HG02588 (cell line): ENCODE measurements around the gene DNAJC28.
A peak's percentile ranks its signal among the peaks of the same experiment; 100 is the strongest.
"Not testable (repeated sequence)": the region's sequence is repeated elsewhere in the genome, so short reads cannot be mapped to it uniquely, and the experiment has no call there.

Experiments
- ATAC-seq: cut with Tn5 transposase; IDR thresholded peaks from one replicate; pipeline ENCODE4 v1.9.1; 2021; ENCODE audit warnings: mild to moderate bottlenecking, moderate library complexity; ENCODE audit not compliant: unreplicated experiment

Gene DNAJC28

DNA sequence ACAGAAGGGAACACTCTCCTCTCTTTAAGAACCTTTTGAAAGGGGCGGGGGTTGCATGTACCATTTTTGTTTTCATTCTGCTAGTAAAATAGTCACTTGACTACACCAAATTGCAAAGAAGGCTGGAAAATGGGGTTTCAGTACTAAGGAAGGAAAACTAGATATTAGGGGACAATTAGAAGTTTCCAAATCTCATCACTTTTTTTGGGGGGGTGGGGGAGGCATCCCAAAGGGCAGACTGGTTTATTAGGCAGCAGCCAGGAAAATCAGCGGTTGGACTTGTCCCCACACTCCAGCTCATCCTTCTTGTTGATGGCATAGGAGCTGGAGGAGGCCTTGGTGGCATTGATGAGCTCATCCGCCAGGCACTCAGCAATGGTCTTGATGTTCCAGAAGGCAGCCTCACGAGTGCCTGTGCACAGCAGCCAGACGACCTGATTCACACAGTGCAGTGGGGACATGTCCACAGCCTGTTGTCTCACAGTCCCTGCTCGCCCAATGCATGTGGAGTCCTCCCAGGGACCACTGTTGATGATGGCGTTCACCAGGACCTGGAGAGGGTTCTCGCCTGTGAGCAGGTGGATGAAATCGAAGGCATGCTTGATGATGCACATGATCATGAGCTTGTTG, 10.1 kb downstream of the DNAJC28 start:
- ATAC-seq = no peak

DNA sequence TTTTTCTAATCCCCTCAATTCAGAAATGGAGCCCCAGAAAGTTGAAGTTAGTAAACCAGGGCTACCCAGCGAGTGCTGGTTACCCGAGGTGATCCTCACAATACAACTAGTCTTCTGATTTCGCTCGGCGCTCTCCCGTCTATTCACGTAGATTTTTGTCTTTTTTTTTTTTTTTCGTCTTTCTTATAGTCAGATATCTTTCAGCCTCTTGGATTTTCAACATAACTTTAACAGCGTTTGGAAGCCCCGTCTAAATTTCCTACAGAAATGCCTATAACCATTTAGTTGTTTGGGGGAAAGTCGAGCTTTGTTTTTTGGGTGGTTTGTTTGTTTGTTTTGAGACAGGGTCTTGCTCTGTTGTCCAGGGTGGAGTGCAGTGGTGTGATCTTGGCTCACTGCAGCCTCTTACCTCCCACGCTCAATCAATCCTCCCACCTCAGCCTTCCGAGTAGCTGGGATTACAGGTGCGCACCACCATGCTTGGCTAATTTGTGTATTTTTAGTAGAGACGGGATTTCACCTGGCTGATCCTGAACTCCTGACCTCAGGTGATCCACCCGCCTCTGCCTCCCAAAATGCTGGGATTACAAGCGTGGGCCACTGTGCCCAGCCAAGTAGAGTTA, 10.9 kb downstream of the DNAJC28 start:
- ATAC-seq = no peak

DNA sequence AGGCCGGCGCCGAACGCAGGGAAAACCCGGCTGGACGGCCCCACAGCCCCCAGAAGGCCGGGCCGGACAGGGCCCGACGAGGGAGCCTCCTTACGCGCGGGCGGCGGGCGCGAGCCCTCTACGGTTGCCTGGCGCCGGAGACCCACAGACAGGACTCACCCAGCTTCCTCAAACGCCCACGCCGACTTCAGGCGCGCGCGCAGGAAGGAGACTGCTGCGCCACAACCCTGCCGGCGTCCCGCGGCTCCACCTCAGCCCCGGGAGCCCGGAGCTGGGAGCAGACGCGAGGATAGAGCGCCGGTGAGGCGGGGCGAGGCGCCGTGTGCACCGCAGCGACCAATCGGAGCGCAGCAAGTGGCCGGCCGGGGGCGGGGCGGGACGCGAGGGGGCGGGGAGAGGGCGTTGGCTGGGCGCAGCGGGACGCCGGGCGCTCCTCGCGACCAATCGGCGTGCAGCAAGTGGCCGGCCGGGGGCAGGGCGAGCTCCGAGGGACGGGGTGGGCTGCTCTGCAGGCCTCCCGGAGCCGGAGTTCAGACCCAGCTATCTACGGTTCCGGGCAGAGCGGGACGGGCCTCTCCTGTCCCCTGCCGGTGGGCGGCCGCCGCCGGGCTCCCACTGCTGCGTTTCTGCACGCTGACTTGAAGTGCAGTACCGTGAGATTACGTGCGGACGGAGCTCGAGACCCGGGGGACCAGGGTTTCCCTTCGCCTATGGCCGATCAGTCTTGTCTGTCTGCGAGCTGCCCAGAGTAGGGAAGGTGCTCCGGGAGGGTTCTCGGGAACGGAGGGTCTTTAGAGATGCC, 11.6 kb downstream of the DNAJC28 start, which contains the start of gene TMEM50B:
Gene TMEM50B (minus strand): TSS at position 296 of the 802 bp plus-strand sequence. CDS start 11,089 bp downstream, outside the sequence.
- peak; percentile 88 for ATAC-seq

DNA sequence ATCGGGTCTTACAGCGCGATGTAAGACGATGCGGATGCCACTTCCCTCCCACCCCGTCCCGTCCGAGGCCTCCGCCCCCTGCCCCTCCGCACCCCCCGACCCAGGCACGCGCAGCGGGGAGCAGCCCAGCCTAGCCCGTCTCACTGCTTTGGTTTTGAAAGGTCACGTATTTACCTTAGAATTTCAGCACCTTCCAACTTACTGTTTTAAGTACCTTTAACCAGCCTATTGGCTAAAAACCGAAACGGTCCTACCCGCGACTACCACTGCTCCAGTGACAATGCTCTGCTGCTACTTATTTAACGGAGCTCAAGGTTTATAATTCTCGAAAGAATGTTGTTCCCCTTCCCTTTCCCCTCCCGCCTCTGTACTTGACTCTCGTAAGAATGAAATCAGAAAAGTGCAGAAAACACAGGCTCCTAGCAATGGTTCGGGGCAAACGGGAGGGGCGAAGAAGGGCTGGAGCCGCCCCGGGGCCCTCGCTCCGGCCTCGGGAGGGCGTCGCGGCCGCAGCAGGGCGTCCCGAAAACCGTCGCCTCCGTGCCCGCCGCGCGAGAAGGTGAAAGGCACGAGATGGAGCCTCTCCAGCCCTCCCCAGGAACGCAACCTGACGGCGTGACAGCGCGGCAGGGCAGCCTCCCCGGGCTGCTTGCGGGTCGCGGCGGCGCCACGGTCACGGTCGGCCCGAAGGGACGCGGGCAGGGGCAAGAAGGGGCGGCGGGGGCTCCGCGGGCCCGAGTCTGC, 12.4 kb downstream of the DNAJC28 start:
- peak; percentile 16 for ATAC-seq

DNA sequence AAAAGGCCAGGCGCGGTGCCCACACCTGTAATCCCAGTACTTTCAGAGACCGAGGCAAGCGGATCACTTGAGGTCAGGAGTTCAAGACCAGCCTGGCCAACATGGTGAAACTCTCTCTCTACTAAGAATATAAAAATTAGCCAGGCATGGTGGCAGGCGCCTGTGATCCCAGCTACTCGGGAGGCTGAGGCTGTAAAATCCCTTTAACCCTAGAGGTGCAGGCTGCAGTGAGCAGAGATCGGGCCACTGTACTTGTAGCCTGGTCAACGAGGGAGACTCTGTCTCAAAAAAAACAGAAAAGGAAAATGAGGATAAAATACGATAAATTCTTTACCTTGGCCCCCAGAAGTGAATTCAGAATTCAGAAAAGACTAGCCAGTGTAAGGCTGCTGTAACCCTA, 13.3 kb downstream of the DNAJC28 start:
- ATAC-seq = no peak

DNA sequence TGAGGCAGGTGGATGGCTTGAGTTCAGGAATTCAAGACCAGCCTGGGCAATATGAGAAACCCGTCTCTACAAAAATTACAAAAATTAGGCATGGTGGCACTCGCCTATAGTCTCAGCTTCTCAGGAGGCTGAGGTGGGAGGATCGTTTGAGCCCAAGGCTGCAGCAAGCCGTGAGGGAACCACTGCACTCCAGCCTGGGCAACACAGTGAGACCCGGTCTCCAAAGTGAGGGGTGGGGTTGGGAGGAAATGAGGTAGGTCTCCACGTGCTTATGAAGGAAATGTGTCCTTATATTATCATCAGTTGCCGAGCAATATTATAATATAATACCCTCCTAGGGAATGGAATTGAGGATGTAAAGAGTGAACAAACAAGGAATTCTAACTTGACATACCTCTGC, 14.4 kb downstream of the DNAJC28 start:
- ATAC-seq = no peak

DNA sequence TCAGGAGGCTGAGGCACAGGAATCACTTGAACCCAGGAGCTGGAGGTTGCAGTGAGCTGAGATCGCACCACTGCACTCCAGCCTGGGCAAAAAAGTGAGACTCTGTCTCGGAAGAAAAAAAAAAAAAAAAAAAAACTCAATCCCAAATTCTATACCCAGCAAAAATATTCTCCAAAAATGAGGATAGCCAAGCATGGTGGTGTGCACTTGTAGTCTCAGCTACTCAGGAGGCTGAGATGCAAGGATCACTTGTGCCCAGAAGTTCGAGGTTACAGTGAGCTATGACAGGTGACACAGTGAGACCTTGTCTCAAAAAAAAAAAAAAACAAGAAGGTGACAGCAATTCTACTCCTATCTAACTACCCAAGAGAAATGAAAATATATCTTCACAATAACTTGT, 18.2 kb downstream of the DNAJC28 start:
- ATAC-seq = no peak

DNA sequence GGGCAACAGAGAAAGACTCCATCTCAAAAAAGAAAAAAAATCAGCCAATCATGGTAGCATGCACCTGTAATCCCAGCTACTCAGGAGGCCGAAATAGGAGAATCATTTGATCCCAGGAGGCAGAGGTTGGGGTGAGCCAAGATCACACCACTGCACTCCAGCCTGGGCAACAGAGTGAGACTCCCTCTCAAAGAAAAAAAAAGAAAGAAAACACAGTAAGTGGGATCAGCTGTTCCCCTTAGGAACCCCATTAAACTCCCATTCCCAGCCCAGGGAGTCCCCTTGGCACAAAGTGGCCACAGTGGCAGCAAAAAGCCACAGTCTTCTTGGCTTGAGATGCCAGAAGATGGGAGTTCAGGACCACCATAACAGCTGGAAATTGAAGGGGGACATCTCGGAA, 20.8 kb downstream of the DNAJC28 start:
- no peak for ATAC-seq

DNA sequence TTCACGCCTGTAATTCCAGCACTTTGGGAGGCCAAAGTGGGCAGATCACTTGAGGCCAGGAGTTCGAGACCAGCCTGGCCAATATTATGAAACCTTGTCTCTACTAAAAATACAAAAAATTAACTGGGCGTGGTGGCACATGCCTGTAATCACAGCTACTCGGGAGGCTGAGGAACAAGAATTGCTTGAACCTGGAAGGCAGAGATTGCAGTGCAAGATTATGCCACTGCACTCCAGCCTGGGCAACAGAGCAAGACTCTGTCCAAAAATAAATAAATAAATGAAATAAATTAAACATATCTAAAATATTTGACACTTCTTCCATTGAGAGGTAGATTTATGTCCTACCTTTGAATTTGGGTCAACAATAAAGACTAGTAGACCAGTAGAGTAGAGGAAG, 22.3 kb downstream of the DNAJC28 start:
- ATAC-seq = not testable (repeated sequence)

DNA sequence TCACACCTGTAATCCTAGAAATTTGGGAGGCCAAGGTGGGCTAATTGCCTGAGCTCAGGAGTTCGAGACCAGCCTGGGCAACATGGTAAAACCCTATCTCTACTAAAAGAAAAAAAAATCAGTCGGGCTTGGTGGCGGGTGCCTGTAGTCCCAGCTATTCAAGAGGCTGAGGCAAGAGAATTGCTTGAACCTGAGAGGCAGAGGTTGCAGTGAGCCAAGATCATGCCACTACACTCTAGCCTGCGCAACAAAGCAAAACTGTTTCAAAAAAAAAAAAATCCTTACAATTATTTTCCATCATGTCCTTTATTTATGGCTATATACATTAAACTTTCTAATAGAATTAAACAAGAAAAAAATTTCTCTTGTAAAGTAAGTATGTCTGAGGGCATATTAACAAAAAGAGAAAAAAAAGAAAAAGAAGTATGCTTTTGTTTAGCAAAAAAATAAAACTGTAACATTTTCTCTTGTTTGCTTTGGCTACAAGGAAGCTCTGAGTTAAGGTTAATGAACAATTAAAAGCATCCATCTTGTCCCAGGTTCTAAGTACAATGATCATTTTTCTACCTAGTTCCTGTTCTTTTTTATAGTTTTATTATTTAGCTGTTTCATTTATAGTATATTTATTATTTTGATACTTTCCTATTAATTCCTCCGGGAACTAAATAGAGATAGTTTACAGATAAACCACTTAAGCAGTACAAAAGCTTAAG, 29.8 kb downstream of the DNAJC28 start:
- no peak for ATAC-seq

DNA sequence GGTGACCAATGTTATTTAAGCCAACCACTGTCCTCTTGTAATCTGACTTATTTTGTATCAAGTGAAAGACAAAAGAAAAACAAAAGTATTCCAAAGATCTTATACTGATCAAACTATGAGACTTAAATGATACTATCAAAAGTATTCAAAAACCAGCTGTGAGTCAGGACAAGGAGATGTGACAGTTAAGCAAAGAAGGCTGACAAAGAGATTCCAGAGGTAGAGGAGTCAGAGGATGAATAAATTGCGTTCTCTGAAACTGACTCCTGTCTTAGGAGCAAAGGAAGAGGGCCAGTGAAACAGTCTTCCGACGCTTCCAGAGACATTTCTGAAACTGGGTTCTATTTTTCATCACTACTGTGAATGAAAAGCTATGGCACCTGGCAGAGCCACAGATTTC, 32.7 kb downstream of the DNAJC28 start:
- no peak for ATAC-seq

DNA sequence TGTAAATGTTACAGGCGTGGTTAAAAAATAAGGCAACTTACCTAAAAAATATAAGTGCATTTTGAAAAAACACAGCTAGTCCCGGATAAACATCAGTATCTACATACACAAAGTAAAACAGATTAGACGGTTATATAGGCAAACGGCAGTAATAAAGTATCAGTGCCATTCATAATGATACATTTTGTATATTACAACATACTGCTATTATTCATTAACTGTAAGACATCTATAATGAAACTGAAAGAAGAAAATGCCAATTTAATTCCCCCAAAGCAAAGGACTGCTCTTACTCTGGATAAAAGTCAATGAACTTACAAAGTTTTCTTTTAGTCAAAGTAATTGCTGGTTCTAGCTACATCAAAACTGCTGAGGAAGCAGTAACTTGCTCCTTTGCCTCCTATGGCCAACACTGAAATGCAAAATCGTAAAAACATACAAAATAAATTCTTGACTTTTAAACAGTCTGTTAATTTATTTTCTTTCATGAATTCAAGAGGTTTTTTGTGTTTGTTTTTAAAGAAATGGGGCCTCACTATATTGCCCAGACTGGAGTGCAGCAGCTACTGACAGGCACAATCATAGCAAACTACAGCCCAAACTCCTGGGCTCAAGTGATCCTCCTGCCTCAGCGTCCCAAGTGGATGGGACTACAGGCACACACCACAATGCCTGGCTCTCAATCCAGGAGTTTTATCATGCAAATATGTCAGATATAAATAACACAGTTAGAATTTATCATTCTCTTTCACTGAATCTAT, 35.6 kb downstream of the DNAJC28 start:
- no peak for ATAC-seq

DNA sequence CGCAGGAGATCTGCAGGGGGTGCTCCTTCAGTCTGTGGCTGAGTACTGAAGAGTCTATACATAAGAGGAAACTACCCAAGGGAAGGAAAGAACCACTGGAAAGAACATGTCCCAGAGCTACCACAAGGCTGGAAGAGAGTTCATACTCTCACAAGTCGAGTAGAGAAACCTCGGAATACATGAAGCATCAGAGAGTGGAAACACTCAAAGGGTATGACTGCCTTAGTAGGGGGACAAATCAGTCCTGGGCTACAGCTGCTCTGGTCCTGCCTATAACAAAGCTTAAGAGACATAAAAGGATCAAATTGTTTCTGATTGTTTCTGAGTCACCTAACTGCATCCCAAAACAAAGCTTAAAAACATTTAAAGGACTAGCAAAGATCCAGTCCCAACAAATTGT, 39.2 kb downstream of the DNAJC28 start:
- no peak for ATAC-seq

DNA sequence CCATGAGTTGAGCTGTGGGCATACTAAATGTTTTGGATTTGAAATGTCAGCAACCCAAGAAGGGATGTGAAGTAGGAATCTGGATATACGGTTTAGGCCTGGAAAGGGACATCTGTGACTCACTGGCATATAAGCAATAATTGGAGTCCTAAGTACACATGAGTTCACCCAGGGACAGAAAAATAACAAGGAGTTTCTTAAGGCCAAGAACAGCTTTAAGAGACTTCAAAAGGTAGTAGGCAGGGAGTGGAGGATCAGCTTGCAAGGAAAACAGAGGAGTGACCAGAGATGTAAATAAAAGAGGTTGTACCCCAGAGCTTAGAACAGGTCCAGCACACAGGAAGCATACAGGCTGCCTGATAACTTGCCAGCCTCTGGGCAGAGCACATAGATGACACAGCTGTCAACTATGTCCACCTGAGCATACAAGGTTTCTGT, 39.9 kb downstream of the DNAJC28 start:
- no peak for ATAC-seq

DNA sequence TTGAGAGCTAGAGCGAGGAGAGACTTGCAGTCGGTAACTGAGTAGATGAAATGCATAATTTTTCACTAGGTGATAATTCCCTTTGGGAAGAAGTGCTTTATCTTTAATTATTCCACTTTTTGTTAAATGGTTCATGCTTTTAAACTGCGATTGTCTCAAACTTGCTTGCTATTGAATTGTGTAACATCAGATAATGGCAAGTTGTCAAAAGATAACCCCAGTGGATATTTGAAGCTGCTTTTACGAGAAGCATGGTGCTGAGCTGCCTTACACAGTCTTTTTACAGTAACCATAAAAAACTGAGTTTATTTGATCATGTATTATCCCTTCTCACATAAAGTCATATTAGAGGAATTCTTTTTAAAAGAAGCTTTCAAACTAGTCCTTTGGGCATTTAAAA, 41.9 kb downstream of the DNAJC28 start:
- ATAC-seq = no peak

DNA sequence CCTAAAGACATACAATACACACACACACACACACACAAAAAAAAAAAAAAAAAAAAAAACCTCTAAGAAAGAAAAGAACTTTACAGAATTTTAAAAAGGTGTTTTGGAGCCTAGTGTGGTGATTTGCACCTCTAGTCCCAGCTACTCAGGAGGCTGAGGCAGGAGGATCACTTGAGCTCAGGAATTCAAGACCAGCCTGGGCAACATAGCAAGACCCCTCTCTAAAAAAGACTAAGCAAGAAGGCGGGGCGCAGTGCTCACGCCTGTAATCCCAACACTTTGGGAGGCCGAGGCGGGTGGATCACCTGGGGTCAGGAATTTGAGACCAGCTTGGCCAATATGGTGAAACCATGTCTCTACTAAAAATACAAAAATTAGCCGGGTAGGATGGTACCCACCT, 44.9 kb downstream of the DNAJC28 start:
- not testable (repeated sequence) for ATAC-seq

DNA sequence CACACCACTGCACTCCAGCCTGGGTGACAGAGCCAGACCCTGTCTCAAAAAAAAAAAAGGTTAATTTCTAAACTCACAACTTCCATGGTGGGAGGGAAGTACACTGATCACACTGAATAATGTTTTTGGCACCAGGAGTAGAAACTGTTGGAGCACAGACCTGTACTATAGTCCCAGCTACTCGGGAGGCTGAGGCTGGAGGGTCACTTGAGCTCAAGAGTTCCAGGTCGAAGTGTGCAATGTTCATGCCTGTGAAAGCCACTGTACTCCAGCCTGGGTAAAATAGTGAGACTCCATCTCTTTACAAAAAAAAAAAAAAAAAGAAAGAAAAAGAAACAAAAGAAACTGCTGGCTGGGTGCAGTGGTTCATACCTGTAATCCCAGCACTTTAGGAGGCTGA, 47.0 kb downstream of the DNAJC28 start:
- no peak for ATAC-seq

DNA sequence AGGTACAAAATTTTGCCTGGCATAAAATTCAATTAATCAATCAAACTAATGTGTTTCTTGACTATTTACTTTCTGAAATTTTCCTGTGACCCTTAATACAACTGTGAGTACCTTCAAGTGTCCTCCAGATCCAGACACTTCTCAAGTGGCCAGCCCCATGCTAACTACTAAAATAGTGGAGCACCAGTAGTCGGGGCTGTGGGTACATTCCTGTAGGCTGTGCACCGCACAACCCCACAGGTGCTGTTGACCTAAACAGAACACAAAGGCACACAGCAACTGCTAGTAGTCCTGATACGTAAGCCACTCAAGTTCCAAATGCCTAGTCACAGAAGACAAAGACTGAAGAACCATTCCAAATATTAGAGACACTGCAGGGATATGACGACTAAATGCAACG, 48.3 kb downstream of the DNAJC28 start:
- ATAC-seq = no peak

DNA sequence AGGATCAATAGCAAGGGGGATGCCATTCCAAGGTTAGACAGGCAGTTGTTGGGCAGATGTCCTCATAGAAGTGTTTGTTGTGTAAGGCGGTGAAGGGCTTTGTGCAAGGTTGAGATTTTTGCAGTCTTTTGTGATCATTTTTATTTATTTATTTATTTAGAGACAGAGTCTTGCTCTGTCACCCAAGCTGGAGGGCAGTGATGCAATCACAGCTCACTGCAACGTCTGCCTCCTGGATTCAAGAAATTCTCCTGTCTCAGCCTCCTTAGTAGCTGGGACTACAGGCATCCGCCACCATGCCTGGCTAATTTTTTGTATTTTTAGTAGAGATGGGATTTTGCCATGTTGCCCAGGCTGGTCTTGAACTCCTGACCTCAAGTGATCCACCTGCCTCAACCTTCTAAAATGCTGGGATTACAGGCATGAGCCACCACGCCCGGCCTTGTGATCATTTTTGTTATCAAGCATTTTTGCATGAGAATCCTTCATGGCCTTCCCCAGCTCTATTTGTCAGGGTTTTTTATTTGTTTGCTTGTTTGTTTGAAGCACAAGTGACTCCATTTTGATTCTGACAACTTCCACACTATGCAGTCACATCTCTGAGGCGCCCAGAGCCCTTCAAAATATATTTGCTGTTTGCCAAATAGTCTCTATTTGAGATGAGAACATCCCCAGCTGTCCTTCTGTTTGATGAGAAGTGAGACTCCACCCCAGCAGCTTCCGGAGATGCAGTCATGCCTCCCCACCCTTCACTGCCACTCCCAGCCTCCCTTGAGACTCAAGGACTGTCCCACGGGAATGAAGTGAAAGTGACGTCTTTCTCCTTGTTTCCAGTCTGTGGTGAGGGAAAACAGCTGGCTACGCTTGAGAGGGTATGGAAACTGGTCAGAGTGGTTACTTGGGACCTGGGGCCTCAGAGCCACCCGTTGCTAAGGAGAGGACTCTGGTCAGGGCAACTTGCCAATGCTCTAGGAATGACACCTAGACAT, 49.7 kb downstream of the DNAJC28 start:
- peak; percentile 70 for ATAC-seq
